Activated T-cell treated with anti-CD3 and anti-CD28 coated beads for 1 hour (primary cell): ENCODE data around the gene UBB.
"Not testable (repeated sequence)": the region's sequence is repeated elsewhere in the genome, so short reads cannot be mapped to it uniquely, and the experiment has no call there.

Experiments
- DNase-seq: peaks from one replicate; pipeline ENCODE4 v3.0.0-alpha.2; 2020; ENCODE audit warnings: low read depth

UBB gene

GRCh38 chr17:16377941-16378341 lies 3.0 kb upstream of the UBB start:
- DNase-seq: no peak

GRCh38 chr17:16378636-16379282 lies 2.1 kb upstream of the UBB start:
- DNase-seq: no peak

- DNase-seq: no peak
Measured at GRCh38 chr17:16379654-16380053, 1.2 kb upstream of the UBB start.

- DNase-seq: no peak
Measured at GRCh38 chr17:16381496-16381820, 567 bp downstream of the UBB start.

- DNase-seq: no peak
Measured at GRCh38 chr17:16383216-16383615, 2.3 kb downstream of the UBB start.

- DNase-seq: no peak
Measured at GRCh38 chr17:16383772-16384287, 2.9 kb downstream of the UBB start.

GRCh38 chr17:16384557-16384956 lies 3.7 kb downstream of the UBB start:
- DNase-seq: no peak

- not testable (repeated sequence) for DNase-seq
Measured at GRCh38 chr17:16386126-16386507, 5.2 kb downstream of the UBB start.

GRCh38 chr17:16391451-16391850 lies 10.6 kb downstream of the UBB start:
- no peak for DNase-seq

GRCh38 chr17:16392491-16392890 lies 11.6 kb downstream of the UBB start:
- not testable (repeated sequence) for DNase-seq

- not testable (repeated sequence) for DNase-seq
Measured at GRCh38 chr17:16395887-16396286, 15.0 kb downstream of the UBB start.

GRCh38 chr17:16396693-16397092 lies 15.8 kb downstream of the UBB start:
- not testable (repeated sequence) for DNase-seq

- DNase-seq: no peak
Measured at GRCh38 chr17:16398270-16399267, 17.7 kb downstream of the UBB start.

GRCh38 chr17:16403847-16404246 lies 23.0 kb downstream of the UBB start:
- not testable (repeated sequence) for DNase-seq

- DNase-seq: no peak
Measured at GRCh38 chr17:16406742-16407674, 26.1 kb downstream of the UBB start.

- no peak for DNase-seq
Measured at GRCh38 chr17:16407911-16408588, 27.2 kb downstream of the UBB start.

GRCh38 chr17:16415031-16415924 lies 34.4 kb downstream of the UBB start, which contains the start of gene TRPV2:
Gene TRPV2, plus strand, starts transcription at chr17:16415571. Its CDS starts 2,098 bp downstream, at chr17:16417669.
- no peak for DNase-seq

- DNase-seq: no peak
Measured at GRCh38 chr17:16417399-16417798, 36.5 kb downstream of the UBB start.

- DNase-seq: no peak
Measured at GRCh38 chr17:16417896-16418684, 37.2 kb downstream of the UBB start.
